AG09309 (cell line): Measurements from ENCODE around the gene EVI5.

Source experiments
- DNase-seq: peaks from one replicate; pipeline ENCODE4 v3.0.0-alpha.2; 2010; ENCODE audit warnings: low read depth
- H3K4me3 ChIP-seq: 2 replicates; pipeline ENCODE4 v1.5.1; 2011; ENCODE audit warnings: mild to moderate bottlenecking, low read depth, low read length, moderate library complexity; ENCODE audit not compliant: control insufficient read depth
- TF ChIP-seq, protein P1 (sequence below): IDR thresholded peaks from 2 replicates; pipeline ENCODE4 v1.5.1; 2011; ENCODE audit warnings: mild to moderate bottlenecking, low read depth, low read length, inconsistent platforms; ENCODE audit not compliant: insufficient read depth, control insufficient read depth; ENCODE audit errors: missing control alignments

Gene EVI5

DNA sequence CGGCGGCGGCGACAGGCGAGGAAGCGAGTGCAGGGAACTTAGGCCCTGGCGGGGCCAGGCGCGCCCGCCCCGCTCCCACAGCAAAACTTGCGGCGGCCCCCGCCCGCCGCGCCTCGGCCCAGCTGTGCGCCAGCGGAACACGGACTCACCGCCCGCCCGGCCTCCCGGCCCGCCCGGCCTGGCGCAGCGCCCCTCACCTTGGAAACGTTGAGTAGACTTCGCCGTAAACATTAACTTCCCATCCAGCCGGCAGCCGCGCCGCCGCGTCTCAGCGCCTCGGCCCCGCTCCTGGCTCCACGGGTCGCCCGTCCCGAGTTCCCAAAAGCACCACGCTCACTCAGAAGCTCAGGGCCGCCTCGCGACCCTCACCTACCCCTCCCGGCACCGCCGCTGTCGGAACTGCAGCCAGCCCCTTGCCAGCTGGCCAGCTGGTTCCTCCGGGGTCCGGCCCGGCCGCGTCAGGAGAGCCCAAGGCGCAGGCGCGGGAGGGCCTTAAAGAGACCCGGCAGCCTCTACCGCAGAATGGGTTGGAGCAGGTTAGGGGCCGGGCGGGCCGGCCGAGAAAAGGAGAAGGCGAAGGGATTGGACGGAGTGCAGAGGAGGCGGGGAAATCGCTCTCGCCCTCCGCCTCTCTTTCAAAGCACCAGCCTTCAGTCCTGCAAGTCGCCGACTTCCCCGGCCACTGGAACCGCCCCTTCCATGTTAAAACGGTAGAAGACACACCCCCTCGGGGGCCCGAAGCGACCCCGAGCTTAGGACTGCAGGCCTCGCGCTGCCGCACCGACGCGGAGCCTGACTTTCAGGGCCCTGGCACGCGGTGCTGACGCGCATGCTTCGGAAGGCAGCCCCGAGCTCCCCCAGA, at the start of gene EVI5:
Gene EVI5 (minus strand): TSS at position 470 of the 862 bp plus-strand sequence. CDS start 48,562 bp downstream, outside the sequence.
- H3K4me3 ChIP-seq, result peak within 1 kb of the TSS; percentile 91
- TF ChIP-seq, protein P1, sequence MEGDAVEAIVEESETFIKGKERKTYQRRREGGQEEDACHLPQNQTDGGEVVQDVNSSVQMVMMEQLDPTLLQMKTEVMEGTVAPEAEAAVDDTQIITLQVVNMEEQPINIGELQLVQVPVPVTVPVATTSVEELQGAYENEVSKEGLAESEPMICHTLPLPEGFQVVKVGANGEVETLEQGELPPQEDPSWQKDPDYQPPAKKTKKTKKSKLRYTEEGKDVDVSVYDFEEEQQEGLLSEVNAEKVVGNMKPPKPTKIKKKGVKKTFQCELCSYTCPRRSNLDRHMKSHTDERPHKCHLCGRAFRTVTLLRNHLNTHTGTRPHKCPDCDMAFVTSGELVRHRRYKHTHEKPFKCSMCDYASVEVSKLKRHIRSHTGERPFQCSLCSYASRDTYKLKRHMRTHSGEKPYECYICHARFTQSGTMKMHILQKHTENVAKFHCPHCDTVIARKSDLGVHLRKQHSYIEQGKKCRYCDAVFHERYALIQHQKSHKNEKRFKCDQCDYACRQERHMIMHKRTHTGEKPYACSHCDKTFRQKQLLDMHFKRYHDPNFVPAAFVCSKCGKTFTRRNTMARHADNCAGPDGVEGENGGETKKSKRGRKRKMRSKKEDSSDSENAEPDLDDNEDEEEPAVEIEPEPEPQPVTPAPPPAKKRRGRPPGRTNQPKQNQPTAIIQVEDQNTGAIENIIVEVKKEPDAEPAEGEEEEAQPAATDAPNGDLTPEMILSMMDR, result no peak
- DNase-seq, result peak; percentile 84

DNA sequence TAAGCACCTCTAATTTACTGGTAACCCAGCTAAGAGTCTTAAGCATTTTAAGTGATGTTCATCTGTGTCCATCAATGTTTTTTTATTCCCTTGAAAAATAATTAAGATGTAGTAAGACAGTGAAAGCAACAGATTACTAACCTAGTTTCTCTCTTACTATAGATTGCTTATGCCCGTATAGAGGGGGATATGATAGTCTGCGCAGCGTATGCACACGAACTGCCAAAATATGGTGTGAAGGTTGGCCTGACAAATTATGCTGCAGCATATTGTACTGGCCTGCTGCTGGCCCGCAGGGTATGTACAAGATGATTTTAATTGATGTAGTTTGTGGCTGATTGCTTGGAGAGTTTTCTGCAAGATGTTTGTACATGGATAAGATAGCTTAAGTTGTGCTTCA, 49.7 kb upstream of the EVI5 start:
- H3K4me3 ChIP-seq, result no peak overlapping the region
- no peak for DNase-seq
- TF ChIP-seq, protein P1, result no peak

DNA sequence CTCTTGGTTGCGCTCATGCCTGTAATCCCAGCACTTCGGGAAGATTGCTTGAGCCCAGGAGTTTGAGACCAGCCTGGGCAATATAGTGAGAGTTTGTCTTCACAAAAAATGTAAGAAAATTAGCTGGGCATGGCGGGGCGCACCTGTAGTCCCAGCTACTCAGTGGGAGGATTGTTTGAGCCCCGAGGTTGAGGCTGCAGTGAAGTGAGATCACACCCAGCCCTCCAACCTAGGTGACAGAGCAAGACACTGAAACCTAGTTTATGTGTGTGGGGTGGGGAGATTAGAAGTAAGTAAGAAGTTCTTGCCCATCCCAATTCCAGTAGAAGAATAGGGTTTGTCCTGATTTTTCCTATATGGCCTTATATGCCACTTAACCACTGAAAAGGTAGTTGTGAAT, 48.9 kb upstream of the EVI5 start:
- TF ChIP-seq, protein P1, result no peak
- peak overlapping the region; percentile 82 for H3K4me3 ChIP-seq
- no peak for DNase-seq

DNA sequence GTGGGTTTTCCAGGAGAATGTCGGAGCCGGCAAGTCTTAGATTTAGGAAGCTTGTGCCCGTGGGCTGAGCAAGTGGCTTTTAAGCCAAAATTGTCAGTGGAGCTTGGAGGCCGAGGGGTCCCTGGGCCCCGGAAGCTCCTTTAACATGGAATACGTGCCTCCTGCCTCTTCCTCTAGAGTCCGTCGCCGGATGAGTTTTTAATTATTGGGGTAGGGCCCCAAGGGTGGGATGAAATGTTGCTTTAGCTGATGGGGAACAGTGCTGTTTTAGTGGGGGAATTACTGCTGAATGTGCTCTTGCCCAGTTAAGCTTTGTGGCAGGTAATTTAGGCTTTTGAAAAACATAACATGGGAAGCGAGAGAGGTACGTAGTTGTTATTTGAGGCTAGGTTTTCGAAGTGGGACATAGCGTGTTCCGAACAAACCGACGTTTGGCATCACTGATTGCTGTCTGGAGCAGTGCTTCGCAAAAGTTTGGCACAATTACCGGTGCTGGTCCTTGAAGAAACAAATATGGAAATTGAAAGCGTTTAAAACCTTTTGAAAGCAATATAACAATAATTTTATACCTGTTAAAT, 47.7 kb upstream of the EVI5 start:
- no peak for DNase-seq
- TF ChIP-seq, protein P1, result no peak
- H3K4me3 ChIP-seq, result peak overlapping the region; percentile 82

DNA sequence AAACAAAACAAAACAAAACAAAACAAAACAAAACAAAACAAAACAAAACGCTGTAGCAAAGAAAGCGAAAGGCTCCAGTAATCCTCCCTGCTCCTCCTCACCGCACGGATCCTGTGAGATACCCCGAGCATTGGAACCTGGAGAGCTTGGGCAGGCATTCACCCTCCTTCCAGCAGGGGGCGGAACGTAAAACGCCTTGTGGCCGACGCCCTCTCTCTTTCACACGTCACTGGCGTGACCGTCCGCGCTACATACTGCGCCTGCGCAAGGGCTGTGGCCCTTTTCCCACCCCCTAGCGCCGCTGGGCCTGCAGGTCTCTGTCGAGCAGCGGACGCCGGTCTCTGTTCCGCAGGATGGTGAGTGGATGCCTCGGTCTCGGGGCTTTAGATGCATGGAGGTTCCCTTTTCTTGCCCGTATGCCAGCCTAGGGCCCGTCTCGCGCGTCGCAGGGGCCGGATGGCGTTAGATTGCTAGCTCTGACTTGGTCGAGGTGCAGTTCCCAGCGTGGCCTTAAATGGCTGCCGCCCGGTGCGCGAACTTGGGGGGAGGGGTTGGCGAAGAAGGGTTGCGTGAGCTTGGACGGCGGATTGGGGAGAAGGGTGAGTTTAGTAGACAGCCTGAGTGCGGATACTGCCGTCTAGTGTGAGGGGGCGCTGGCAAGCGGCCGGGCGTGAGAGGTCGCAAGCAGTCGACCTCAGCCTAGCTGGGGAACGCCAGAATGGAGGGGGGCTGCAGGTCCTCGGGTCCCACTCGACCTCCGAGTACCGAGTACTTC, 47.0 kb upstream of the EVI5 start, which contains the start of gene RPL5:
Gene RPL5 (plus strand): TSS at position 279 of the 775 bp plus-strand sequence. CDS start 75 bp downstream, at position 354.
- peak; percentile 86 for DNase-seq
- H3K4me3 ChIP-seq, result peak within 1 kb of the TSS; percentile 82
- TF ChIP-seq, protein P1, result peak; percentile 95

DNA sequence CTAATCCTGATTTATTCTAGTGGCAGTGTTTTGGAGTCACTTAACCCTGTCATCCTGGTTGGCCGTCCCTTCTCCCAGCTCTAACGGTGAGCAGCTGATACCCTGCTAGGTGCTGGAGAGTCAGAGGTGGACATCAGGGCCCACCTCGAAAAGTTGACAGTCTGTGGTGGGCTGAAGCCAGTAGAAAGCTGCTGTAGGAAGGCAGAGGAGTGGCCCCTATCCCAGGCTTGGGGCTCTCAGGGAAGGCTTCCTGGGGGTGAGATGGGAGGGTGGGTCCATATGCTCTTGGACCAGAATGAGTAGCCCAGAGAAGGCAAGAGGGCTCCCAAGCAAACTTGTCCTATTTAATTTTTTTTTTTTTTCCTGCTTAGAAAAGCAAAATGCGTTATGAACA, 46.5 kb upstream of the EVI5 start:
- no peak for DNase-seq
- no peak overlapping the region for H3K4me3 ChIP-seq
- TF ChIP-seq, protein P1, result no peak
